H9 (cell line): Measurements from ENCODE around the gene GRB2. TPM values are rescaled to one million over a fixed set of nuclear protein-coding genes. Genes with fewer than 3 reads are reported as not detected.

Experiments used
- DNase-seq: peaks from one replicate; pipeline ENCODE4 v3.0.0-alpha.2; 2017
- H2AFZ ChIP-seq: one replicate; pipeline ENCODE4 v1.6.1; 2013; ENCODE audit warnings: mild to moderate bottlenecking, low read length, control low read depth, moderate library complexity
- H2AK5ac ChIP-seq: 2 replicates; pipeline ENCODE4 v1.6.1; 2013; ENCODE audit warnings: low read length, control low read depth, mixed read lengths; ENCODE audit not compliant: insufficient read length
- H2BK120ac ChIP-seq: one replicate; pipeline ENCODE4 v1.6.1; 2013; ENCODE audit warnings: low read depth, mild to moderate bottlenecking, low read length, control low read depth, inconsistent platforms; ENCODE audit not compliant: poor library complexity, severe bottlenecking
- H2BK12ac ChIP-seq: 2 replicates; pipeline ENCODE4 v1.6.1; 2013; ENCODE audit warnings: low read length, control low read depth, mixed read lengths, low read depth; ENCODE audit not compliant: insufficient read length
- H2BK15ac ChIP-seq: 2 replicates; pipeline ENCODE4 v1.6.1; 2013; ENCODE audit warnings: low read depth, low read length, control low read depth
- H2BK20ac ChIP-seq: one replicate; pipeline ENCODE4 v1.6.1; 2013; ENCODE audit warnings: low read depth, mild to moderate bottlenecking, low read length, control low read depth, inconsistent platforms; ENCODE audit not compliant: poor library complexity, severe bottlenecking
- H2BK5ac ChIP-seq: 2 replicates; pipeline ENCODE4 v1.6.1; 2013; ENCODE audit warnings: low read length, control low read depth, mixed read lengths; ENCODE audit not compliant: insufficient read length
- H3K14ac ChIP-seq: 2 replicates; pipeline ENCODE4 v1.6.1; 2013; ENCODE audit warnings: low read length, control low read depth; ENCODE audit not compliant: insufficient read depth
- H3K18ac ChIP-seq: 2 replicates; pipeline ENCODE4 v1.6.1; 2013; ENCODE audit warnings: low read depth, mild to moderate bottlenecking, mixed read lengths, low read length, control low read depth; ENCODE audit not compliant: insufficient read length
- H3K23ac ChIP-seq: 2 replicates; pipeline ENCODE4 v1.6.1; 2013; ENCODE audit warnings: low read length, control low read depth, mixed read lengths, low read depth; ENCODE audit not compliant: insufficient read length
- H3K23me2 ChIP-seq: 2 replicates; pipeline ENCODE4 v1.6.1; 2013; ENCODE audit warnings: low read depth, mild to moderate bottlenecking, mixed read lengths, low read length, control low read depth; ENCODE audit not compliant: insufficient read length, poor library complexity, severe bottlenecking
- H3K27ac ChIP-seq: 2 replicates; pipeline ENCODE4 v1.5.1; 2013; ENCODE audit warnings: low read length, control low read depth, mixed read lengths, low read depth; ENCODE audit not compliant: insufficient read length
- H3K27me3 ChIP-seq: 2 replicates; pipeline ENCODE4 v1.6.1; 2013; ENCODE audit warnings: low read length, control low read depth, inconsistent platforms; ENCODE audit not compliant: insufficient read depth
- H3K4ac ChIP-seq: 2 replicates; pipeline ENCODE4 v1.6.1; 2013; ENCODE audit warnings: low read depth, mild to moderate bottlenecking, control low read depth, inconsistent platforms, low read length, moderate library complexity
- H3K4me1 ChIP-seq: 2 replicates; pipeline ENCODE4 v1.6.1; 2013; ENCODE audit warnings: low read length, control low read depth, inconsistent platforms; ENCODE audit not compliant: insufficient read depth
- H3K4me2 ChIP-seq: 2 replicates; pipeline ENCODE4 v1.6.1; 2013; ENCODE audit warnings: low read length, control low read depth, mixed read lengths; ENCODE audit not compliant: insufficient read length, insufficient read depth
- H3K56ac ChIP-seq: 2 replicates; pipeline ENCODE4 v1.6.1; 2013; ENCODE audit warnings: low read depth, mild to moderate bottlenecking, mixed read lengths, low read length, control low read depth; ENCODE audit not compliant: insufficient read length
- H3K79me1 ChIP-seq: 2 replicates; pipeline ENCODE4 v1.6.1; 2013; ENCODE audit warnings: low read depth, mild to moderate bottlenecking, moderate library complexity, low read length, control low read depth, inconsistent platforms; ENCODE audit not compliant: insufficient read depth, poor library complexity, severe bottlenecking
- H3K79me2 ChIP-seq: 2 replicates; pipeline ENCODE4 v1.6.1; 2013; ENCODE audit warnings: low read length, control low read depth, inconsistent platforms; ENCODE audit not compliant: insufficient read depth
- H3K9ac ChIP-seq: 2 replicates; pipeline ENCODE4 v1.6.1; 2013; ENCODE audit warnings: low read length, control low read depth, mixed read lengths; ENCODE audit not compliant: insufficient read length; ENCODE audit errors: extremely low read depth
- H3K9me3 ChIP-seq: one replicate; pipeline ENCODE4 v1.6.1; 2013; ENCODE audit warnings: low read depth, low read length, inconsistent platforms; ENCODE audit not compliant: control insufficient read depth
- H3T11ph ChIP-seq: one replicate; pipeline ENCODE4 v1.6.1; 2013; ENCODE audit warnings: mild to moderate bottlenecking, low read length, control low read depth, inconsistent platforms
- H4K20me1 ChIP-seq: one replicate; pipeline ENCODE4 v1.6.1; 2013; ENCODE audit not compliant: control insufficient read depth, insufficient read length, insufficient read depth
- H4K5ac ChIP-seq: 2 replicates; pipeline ENCODE4 v1.6.1; 2013; ENCODE audit warnings: low read depth, mild to moderate bottlenecking, mixed read lengths, low read length, control low read depth; ENCODE audit not compliant: insufficient read length
- H4K8ac ChIP-seq: replicated peaks from 2 replicates; pipeline ENCODE4 v1.6.1; 2013; ENCODE audit warnings: low read length, control low read depth, mixed read lengths, low read depth; ENCODE audit not compliant: insufficient read length
- H4K91ac ChIP-seq: 2 replicates; pipeline ENCODE4 v1.6.1; 2013; ENCODE audit warnings: low read depth, mild to moderate bottlenecking, moderate library complexity, mixed read lengths, low read length, control low read depth; ENCODE audit not compliant: insufficient read length
- H3K27ac Mint-ChIP-seq, 3 experiments: 2 replicates in 2 of 3; 3 replicates in 1 of 3; pipeline ENCODE4 v1.8.0; 2020 to 2021; ENCODE audit warnings: mixed read lengths in 3 of 3, mild to moderate bottlenecking in 1 of 3, moderate library complexity in 1 of 3
- H3K27me3 Mint-ChIP-seq: 2 replicates; pipeline ENCODE4 v1.8.0; 2021; ENCODE audit warnings: low read depth, mild to moderate bottlenecking, moderate library complexity, mixed read lengths
- H3K36me3 Mint-ChIP-seq, 3 experiments: 2 replicates in 2 of 3; 3 replicates in 1 of 3; pipeline ENCODE4 v1.8.0; 2020 to 2021; ENCODE audit warnings: low read depth in 3 of 3, mixed read lengths in 3 of 3; ENCODE audit not compliant: insufficient read depth in 1 of 3
- H3K4me1 Mint-ChIP-seq, 2 experiments: 2 replicates each; pipeline ENCODE4 v1.8.0; 2020; ENCODE audit warnings: mixed read lengths in 2 of 2
- H3K4me3 Mint-ChIP-seq, 2 experiments: 2 replicates in 1 of 2; 3 replicates in 1 of 2; pipeline ENCODE4 v1.8.0; 2020 to 2021; ENCODE audit warnings: mild to moderate bottlenecking in 2 of 2, mixed read lengths in 2 of 2, moderate library complexity in 1 of 2
- H3K9me3 Mint-ChIP-seq, 2 experiments: 2 replicates in 1 of 2; 3 replicates in 1 of 2; pipeline ENCODE4 v1.8.0; 2020; ENCODE audit warnings: mild to moderate bottlenecking in 2 of 2, mixed read lengths in 2 of 2, moderate library complexity in 1 of 2
- WGBS: extraction: QIAGEN DNeasy Blood & Tissue Kit; methylation state at CpG from one replicate; pipeline ENCODE4 v1.1.7; 2013; ENCODE audit warnings: missing lambda C conversion rate, low lambda C conversion rate, mixed read lengths; ENCODE audit not compliant: insufficient read length; ENCODE audit errors: extremely low coverage; 5-methylcytosine and 5-hydroxymethylcytosine counted together
- total RNA-seq: library from RNA; stranded (reverse); gene quantifications from 2 replicates; pipeline ENCODE4 v1.2.1, GENCODE V29; 2021
- TF ChIP-seq, protein P1 (sequence below): fragments of 200-600 bp; sonication (generic); conservative IDR thresholded peaks from 3 replicates; pipeline ENCODE4 v1.8.0; 2021; ENCODE audit warnings: antibody characterized with exemption, mild to moderate bottlenecking

Gene GRB2
- total RNA-seq, 1 experiment from 2014 or later = 91.7 TPM

DNA sequence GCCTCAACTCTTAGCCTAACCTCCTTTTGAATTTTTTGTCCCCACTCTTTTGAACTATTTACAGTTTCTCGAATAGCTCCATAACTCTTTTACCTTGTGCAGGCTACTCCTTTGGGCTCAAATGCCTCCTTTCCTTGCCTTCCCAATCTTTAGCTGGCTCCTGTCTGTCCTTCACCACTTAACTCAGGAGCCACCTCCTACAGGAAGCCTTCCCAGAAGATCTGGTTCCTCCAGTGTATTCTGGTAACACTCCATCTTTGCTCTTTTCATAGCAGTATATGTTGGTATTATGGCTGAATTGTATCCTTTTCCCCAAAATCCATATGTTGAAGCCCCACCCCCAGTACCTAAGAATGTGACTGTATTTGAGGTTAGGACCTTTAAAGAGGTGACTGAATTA is 9.0 kb upstream of the GRB2 start:
- H2AK5ac ChIP-seq = no peak overlapping the region
- peaks cover 6 to 7% of the 10 kb centered on the region in 2 experiments for H3K4me1 Mint-ChIP-seq

More for the DNA sequence above, 9.0 kb upstream of the GRB2 start:
- H3K23me2 ChIP-seq = no peaks in the 10 kb centered on the region
- no peaks in the 10 kb centered on the region for H3K4me1 ChIP-seq
- H3K4me2 ChIP-seq = no peak overlapping the region
- Mint-ChIP-seq H3K9me3 (no peaks in the 10 kb centered on the region), H3K36me3 (no peaks in the 10 kb centered on the region), H3K27me3 (peaks cover 9% of the 10 kb centered on the region), H3K4me3 (no peak overlapping the region), H3K27ac (no peak overlapping the region)
- no peak overlapping the region for H3K14ac ChIP-seq
- H4K5ac ChIP-seq = no peak overlapping the region
- no peak overlapping the region for H2BK15ac ChIP-seq
- H2AFZ ChIP-seq = no peak overlapping the region
- H3T11ph ChIP-seq = no peak overlapping the region
- no CpG with 5 or more reads among the region's 1 CpG for WGBS
- no peak overlapping the region for H3K56ac ChIP-seq
- H3K9me3 ChIP-seq = no peaks in the 10 kb centered on the region
- TF ChIP-seq, protein P1, sequence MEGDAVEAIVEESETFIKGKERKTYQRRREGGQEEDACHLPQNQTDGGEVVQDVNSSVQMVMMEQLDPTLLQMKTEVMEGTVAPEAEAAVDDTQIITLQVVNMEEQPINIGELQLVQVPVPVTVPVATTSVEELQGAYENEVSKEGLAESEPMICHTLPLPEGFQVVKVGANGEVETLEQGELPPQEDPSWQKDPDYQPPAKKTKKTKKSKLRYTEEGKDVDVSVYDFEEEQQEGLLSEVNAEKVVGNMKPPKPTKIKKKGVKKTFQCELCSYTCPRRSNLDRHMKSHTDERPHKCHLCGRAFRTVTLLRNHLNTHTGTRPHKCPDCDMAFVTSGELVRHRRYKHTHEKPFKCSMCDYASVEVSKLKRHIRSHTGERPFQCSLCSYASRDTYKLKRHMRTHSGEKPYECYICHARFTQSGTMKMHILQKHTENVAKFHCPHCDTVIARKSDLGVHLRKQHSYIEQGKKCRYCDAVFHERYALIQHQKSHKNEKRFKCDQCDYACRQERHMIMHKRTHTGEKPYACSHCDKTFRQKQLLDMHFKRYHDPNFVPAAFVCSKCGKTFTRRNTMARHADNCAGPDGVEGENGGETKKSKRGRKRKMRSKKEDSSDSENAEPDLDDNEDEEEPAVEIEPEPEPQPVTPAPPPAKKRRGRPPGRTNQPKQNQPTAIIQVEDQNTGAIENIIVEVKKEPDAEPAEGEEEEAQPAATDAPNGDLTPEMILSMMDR = no peak
- no peak overlapping the region for H4K91ac ChIP-seq
- no peaks in the 10 kb centered on the region for H3K79me1 ChIP-seq
- no peak overlapping the region for H3K4ac ChIP-seq
- H3K9ac ChIP-seq = no peak overlapping the region
- no peaks in the 10 kb centered on the region for H3K79me2 ChIP-seq
- no peaks in the 10 kb centered on the region for H4K20me1 ChIP-seq
- H3K27ac ChIP-seq = no peak overlapping the region
- no peak overlapping the region for H2BK20ac ChIP-seq
- no peak overlapping the region for H2BK120ac ChIP-seq
- H3K18ac ChIP-seq = no peak overlapping the region
- no peak for DNase-seq
- no peak overlapping the region for H2BK5ac ChIP-seq
- no peak overlapping the region for H4K8ac ChIP-seq
- no peak overlapping the region for H3K23ac ChIP-seq
- no peak overlapping the region for H2BK12ac ChIP-seq
- H3K27me3 ChIP-seq = no peaks in the 10 kb centered on the region
